ENCODE data around the gene BANP. TPM values are rescaled to one million over a fixed set of nuclear protein-coding genes. Genes with fewer than 3 reads are reported as not detected.
"Not testable (repeated sequence)": the region's sequence is repeated elsewhere in the genome, so short reads cannot be mapped to it uniquely, and the experiment has no call there.

BANP gene
- total and polyA plus RNA-seq, 12 donors = 10.4 to 29.8 (median 21.7) TPM

- Histone ChIP-seq H3K4me3 (no peak overlapping the region), H3K4me1 (replicated peaks in 1 of 2) (no peaks in the 10 kb centered on the region), H3K36me3 (replicated peaks in 1 of 2) (no peaks in the 10 kb centered on the region), H3K27ac (peak overlapping the region in 1 of 5 donors; percentile 58), H3K27me3 (no peaks in the 10 kb centered on the region), H3K9me3 (replicated peaks in 1 of 3) (no peaks in the 10 kb centered on the region)
- DNase-seq = peak in 2 of 7 donors; percentile 20 to 23
- 89 to 94% (median 91%) methylated on average over 23 to 32 of the region's 32 CpGs for WGBS, 4 donors
- TF ChIP-seq CTCF (IDR thresholded peaks at IDR 0.05) (no peak), POLR2A (IDR thresholded peaks at IDR 0.05) (no peak)
- intact Hi-C loops (cut with DNase I) = no loop called here
These were observed 63.9 kb downstream of the BANP start for GRCh38 chr16:88014954-88015805.

- Histone ChIP-seq H3K4me3 (no peak overlapping the region), H3K4me1 (replicated peaks in 1 of 2) (no peaks in the 10 kb centered on the region), H3K36me3 (replicated peaks in 1 of 2) (no peaks in the 10 kb centered on the region), H3K27ac (peak overlapping the region in 1 of 5 donors; percentile 49), H3K27me3 (no peaks in the 10 kb centered on the region), H3K9me3 (replicated peaks in 1 of 3) (no peaks in the 10 kb centered on the region)
- intact Hi-C loops (cut with DNase I) = no loop called here
- peak in 2 of 7 donors; percentile 4 to 6 for DNase-seq
- 97 to 100% (median 98%) methylated on average over 1 to 9 of the region's 9 CpGs; no CpG with 5 or more reads in 1 of the 4 donors for WGBS, 4 donors
- TF ChIP-seq POLR2A (IDR thresholded peaks at IDR 0.05) (no peak), CTCF (IDR thresholded peaks at IDR 0.05) (no peak)
These were observed 64.5 kb downstream of the BANP start for GRCh38 chr16:88015806-88016140.

- H3K27me3 ChIP-seq; H3K4me1 ChIP-seq (replicated peaks in 1 of 2); H3K9me3 ChIP-seq (replicated peaks in 1 of 3); intact Hi-C loops (cut with DNase I); H3K36me3 ChIP-seq (replicated peaks in 1 of 2); H3K4me3 ChIP-seq: not testable (repeated sequence)
- DNase-seq = peak in 1 of 7 donors; percentile 9
- 66 to 92% (median 90%) methylated on average over 4 to 18 of the region's 18 CpGs for WGBS, 4 donors
- H3K27ac ChIP-seq = peak overlapping the region in 1 of 5 donors; percentile 49
These were observed 65.2 kb downstream of the BANP start for GRCh38 chr16:88016386-88016785.

- DNase-seq = peak in 1 of 7 donors; percentile 11
- Histone ChIP-seq H3K9me3 (replicated peaks in 1 of 3) (no peaks in the 10 kb centered on the region), H3K4me1 (replicated peaks in 1 of 2) (no peaks in the 10 kb centered on the region), H3K27ac (no peak overlapping the region), H3K4me3 (no peak overlapping the region), H3K36me3 (replicated peaks in 1 of 2) (no peaks in the 10 kb centered on the region), H3K27me3 (no peaks in the 10 kb centered on the region)
- intact Hi-C loops (cut with DNase I) = no loop called here
- 88 to 96% (median 93%) methylated on average over 9 to 11 of the region's 11 CpGs for WGBS, 4 donors
- TF ChIP-seq CTCF (IDR thresholded peaks at IDR 0.05) = no peak
- no peak for TF ChIP-seq POLR2A (IDR thresholded peaks at IDR 0.05)
These were observed 65.7 kb downstream of the BANP start for GRCh38 chr16:88016964-88017363.
